HG03460 (cell line): Measurements from ENCODE around the gene EML4.
A peak's percentile ranks its signal among the peaks of the same experiment; 100 is the strongest.

ENCODE experiments used
- ATAC-seq: cut with Tn5 transposase; IDR thresholded peaks from one replicate; pipeline ENCODE4 v1.9.1; 2021; ENCODE audit not compliant: unreplicated experiment

Gene EML4

GRCh38 chr2:42192652-42193566 is 23.8 kb downstream of the EML4 start:
- ATAC-seq = peak; percentile 58

GRCh38 chr2:42193722-42194187 is 24.6 kb downstream of the EML4 start:
- no peak for ATAC-seq

DNA sequence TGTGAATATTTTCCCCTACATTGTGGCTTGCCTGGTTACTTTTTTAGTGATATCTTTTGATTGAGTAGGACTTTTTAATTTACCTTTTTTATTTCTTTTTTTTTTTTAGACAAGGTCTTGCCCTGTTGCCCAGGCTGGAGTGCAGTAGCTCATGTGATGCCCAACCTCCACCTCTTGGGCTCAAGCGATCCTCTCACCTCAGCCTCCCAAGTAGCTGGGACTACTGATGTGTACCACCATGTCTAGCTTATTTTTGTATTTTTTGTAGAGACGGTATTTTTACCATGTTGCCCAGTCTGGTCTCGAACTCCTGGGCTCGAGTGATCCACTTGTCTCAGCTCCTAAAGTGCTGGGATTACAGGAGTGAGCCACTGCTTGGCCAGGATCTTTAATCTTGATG is 25.3 kb downstream of the EML4 start:
- no peak for ATAC-seq

DNA sequence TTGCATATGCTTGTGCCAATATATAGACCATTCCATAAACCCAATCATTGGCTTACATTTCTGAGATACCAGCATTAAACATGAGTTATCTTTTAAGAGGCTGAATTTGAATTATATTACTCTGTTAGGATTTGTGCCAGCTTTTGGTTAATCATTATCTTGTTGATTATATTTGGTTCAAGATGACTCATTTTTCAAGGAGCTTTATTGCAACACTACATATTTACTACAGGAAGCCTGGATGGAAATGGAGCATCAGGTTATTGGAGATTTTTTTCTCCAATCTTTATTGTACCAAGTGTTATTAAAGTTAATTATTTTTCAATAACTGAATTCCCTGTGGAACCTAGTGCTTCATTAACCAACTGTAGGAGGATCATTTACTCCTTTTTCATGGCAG is 26.4 kb downstream of the EML4 start:
- no peak for ATAC-seq

DNA sequence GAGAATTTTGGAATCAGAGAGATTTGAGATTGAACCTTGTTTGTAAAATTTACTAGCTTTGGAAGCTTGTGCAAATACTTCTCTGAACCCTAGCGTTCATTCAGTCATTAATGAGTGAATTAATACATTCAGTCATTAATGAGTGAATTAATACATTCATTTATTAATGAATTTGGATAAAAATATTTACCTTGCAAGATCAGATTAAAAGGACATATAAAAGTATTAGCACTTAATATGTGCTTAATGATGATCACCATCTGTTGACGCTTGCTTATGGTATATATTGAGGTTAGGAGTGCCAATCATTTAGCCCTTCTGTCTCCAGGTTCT is 26.9 kb downstream of the EML4 start:
- ATAC-seq = no peak

DNA sequence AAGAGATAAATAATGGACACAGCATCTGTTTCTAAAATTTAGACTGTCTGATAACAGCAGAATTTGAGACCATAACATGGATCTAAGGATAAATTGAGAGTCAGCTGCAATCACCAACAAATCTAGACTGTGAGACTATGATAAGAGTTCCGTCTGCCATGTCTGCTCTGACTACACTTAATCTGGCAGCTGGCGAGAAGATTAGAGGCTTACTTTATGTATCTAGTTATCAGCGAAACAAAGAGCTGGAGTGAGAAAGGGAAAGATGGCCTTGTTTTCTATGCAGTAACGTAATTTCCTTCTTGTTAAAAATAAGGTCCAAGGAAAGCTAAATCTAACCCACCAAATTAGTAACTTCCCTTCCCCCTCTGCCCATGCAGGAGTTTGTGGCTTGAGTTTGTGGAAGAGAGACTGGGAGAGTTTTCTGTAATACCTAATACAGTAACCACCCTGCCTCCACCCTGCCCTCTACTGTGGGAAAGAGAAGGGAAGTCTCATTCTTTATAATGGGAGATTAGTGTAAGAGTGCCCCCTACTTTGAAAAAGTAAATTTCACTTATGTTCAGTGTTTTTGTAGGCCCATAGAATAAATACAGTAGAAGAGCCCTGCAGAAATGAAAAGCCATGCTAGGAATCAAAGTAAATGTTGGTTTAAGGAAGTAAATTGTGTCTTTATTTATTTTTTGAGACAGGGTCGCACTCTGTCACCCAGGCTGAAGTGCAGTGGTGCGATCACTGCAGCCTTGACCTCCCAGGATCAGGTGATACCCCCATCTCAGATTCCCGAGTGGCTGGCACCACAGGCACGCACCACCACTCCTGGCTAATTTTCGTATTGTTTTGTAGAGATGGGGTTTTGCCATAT is 27.5 kb downstream of the EML4 start:
- ATAC-seq = no peak

DNA sequence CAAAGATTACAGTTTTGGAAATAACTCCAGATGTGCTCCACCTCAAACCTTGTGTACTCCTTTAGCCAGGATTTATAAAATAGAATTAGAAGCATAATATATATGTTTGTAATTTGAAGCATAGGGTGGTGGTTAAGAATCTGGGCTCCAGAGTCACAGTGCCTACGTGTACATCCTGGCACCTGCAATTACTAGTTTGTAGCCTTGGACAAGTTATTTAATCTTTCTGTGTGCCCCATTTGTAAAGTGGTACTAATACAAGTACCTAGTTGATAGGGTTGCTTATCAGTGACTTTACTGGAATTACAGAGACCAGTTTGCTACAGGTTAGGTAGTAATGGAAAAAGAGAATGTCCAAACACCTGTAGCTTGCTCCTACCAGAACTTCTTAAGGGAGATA is 28.6 kb downstream of the EML4 start:
- ATAC-seq = no peak

DNA sequence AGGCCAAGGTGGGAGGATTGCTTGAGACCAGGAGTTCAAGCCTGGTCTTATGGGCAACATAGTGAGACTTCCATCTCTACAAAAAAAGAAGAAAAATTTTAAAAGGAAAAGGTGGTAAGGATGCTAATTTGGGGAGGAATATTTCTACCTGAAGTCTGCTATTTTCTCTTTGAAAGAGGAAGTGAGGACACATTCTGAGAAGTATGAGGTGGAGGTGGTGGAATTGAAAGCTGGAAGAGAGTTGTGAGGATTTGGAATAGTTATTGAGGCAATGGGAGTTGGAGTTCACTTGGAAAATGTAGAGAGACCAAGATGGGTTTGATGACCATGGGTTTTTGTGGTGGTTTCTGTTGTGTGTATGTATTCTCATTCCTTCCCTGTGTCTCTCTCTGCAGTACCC is 29.3 kb downstream of the EML4 start:
- no peak for ATAC-seq

GRCh38 chr2:42199002-42199401 is 29.8 kb downstream of the EML4 start:
- no peak for ATAC-seq

GRCh38 chr2:42199626-42200025 is 30.5 kb downstream of the EML4 start:
- ATAC-seq = no peak

DNA sequence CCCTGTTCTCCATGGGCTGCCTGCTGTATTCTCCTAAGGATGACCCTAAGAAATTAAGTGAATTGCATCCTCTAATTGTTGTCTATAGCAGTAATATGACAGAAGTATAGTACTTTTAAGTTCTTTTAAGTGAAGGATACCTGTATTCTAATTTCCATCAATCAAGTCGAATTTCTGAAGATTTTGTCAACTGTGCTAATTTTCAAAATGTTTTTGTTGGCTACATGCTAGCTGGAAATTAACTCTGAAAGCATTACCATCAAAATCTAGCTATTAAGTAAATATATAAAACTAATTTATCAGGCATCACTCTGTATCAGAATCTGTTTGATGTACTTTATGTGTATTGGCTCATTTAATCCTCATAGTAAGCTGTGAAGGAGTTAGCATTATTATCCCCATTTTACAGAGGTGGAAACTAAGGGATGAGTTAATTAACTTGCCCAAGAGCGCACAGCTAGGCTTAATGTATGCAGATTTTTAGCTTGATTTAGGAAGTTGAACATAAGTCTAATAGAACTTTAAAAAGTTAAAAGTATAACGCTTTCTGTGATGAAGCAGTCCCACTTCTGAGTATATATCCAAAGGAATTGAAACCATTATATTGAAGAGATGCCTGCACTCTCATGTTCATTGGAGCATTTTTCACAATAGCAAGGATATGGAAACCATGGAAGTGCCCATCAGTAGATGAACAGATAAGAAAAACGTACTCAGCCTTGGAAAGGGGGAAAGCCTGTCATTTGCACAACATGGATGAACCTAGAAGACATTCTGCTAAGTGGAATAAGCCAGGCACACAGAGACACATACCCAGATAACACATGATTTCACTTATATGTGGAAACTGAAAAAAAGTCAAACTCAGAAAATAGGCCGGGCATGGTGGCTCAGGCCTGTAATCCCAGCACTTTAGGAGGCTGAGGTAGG is 32.0 kb downstream of the EML4 start:
- ATAC-seq = no peak

DNA sequence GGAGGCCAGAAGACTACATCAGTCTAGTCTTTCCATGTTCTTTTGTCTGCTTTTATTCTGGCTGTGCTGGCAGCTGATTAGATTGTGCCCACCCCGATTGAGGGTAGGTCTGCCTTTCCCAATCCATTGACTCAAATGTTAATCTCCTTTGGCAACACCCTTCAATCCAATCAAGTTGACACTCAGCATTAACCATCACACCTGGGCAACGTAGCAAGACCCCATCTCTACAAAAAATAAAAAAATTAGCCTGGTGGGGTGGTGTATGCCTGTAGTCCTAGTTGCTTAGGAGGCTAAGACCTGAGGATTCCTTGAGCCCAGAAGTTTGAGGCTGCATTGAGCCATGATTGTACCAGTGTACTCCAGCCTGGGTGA is 33.5 kb downstream of the EML4 start:
- no peak for ATAC-seq

DNA sequence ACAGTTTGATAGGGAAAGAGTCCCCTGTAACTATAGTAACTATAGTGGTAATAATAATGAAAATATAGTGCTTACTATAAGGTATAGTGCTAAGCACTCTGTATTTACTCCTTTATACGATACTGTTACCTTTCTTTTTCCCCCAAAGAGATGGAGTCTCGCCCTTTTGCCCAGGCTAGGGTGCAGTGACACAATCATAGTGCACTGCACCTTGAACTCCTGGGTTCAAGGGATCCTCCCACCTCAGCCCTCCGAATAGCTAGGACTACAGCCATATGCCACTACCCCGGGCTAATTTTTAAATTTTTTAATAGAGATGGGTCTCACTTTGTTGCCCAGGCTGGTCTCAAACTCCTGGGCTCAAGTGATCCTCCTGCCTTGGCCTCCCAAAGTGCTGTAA is 34.6 kb downstream of the EML4 start:
- ATAC-seq = no peak

DNA sequence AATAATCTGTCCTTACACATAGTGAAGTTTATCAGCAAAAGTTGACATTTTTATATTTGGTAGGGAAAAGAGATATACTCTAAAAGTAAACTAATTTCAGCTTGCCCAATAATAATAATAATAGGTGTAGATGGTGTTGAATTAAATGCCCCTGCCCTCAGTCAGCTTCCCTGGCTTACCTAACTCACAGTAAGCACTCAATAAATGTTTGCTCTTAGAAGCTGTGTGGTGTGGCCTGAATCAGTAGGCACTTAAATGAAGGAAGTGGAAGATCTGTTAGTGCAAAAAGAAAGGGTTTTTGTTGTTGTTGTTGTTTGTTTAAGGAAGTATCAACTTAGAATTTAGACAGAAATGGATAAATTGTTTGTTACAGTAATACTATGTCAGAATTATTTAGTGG is 36.2 kb downstream of the EML4 start:
- no peak for ATAC-seq

DNA sequence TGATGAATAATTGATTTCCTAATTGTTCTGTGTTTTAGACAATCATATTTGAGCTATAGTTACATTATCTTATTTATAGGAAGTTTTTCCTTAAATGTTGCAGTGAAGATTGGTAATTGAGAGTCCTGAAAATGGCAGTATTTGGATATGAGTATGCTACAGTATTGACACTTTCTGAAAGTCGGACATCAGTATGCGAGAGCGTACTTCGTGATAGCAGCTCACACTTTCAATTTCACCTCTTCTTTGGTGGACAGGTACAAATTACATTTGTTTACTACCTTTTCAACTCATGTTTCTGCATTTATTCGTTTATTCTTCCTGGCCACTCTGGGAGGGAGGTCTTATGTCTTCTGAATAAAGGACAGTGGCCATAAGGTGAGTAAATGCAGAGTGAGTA is 38.7 kb downstream of the EML4 start:
- no peak for ATAC-seq

GRCh38 chr2:42210203-42210602 is 41.0 kb downstream of the EML4 start:
- ATAC-seq = no peak

DNA sequence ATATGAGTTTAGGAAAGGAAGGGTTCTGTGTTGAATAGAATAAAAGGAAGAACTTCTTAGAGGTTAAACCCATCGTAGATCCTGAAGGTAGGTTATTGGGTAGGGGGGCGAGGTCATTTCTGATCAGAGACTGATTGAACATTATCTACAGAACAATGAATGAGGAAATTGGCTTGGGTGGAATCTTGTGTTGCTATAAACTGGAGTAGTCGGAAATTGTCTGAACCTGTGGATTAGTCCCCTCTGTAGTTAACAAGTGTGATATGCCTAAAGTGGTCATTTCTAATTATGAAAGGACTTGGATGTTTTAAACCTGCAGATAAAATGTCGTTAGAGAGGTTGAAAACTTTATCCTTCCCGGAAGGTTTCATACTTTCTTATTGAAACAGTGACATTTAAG is 42.1 kb downstream of the EML4 start:
- ATAC-seq = no peak

DNA sequence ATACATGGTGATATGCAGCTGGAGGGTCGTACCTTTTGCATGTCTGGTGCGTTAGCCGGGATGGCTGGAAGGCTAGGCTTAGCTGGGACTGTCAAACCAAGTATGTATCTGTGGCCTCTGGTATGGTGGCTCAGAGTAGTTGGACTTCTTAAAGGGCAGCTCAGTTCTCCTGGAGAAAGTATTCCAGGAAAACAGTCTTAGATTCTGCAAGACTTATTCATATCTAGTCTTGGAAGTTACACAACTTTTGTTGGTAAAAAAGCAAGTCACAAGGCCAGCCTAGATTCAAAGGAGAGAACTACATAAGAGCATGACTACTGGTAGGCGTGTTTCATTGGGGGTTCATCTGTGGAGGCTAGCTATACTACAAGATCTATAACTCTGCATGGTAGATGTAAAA is 45.5 kb downstream of the EML4 start:
- ATAC-seq = no peak

GRCh38 chr2:42216694-42217093 is 47.5 kb downstream of the EML4 start:
- no peak for ATAC-seq

DNA sequence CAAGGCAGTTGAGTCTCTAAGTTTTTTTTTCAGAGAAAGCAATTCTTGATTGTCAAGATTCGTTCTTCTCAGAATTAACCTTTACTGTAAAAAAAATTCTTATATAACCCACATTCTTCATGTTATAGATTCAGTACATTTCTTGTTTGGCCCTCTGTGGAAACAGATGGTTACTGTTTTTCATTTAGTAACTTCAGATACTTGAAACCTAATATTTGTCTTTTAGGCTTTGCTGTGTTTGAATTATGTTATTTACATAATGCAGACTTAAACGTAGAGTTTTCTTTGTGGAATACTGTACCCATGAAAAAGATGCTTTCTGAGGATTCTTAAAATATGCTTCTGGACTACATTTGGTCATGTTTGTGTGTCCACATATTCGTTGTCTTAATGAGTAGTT is 48.2 kb downstream of the EML4 start:
- ATAC-seq = no peak

GRCh38 chr2:42217914-42218313 is 48.8 kb downstream of the EML4 start:
- ATAC-seq = no peak
